Astrocyte (in vitro differentiated cells and primary cell): ENCODE results near the gene LGALS1.

ENCODE experiments used
- EZH2 ChIP-seq: IDR thresholded peaks from 2 replicates; pipeline ENCODE4 v1.6.1; 2012; ENCODE audit warnings: mild to moderate bottlenecking, low read length, inconsistent platforms; ENCODE audit not compliant: insufficient read depth
- TF ChIP-seq, protein P1 (sequence below): IDR thresholded peaks from 2 replicates; pipeline ENCODE4 v1.5.1; 2011; ENCODE audit warnings: low read depth, mild to moderate bottlenecking, inconsistent platforms, low read length, moderate library complexity; ENCODE audit not compliant: insufficient read depth

DNA sequence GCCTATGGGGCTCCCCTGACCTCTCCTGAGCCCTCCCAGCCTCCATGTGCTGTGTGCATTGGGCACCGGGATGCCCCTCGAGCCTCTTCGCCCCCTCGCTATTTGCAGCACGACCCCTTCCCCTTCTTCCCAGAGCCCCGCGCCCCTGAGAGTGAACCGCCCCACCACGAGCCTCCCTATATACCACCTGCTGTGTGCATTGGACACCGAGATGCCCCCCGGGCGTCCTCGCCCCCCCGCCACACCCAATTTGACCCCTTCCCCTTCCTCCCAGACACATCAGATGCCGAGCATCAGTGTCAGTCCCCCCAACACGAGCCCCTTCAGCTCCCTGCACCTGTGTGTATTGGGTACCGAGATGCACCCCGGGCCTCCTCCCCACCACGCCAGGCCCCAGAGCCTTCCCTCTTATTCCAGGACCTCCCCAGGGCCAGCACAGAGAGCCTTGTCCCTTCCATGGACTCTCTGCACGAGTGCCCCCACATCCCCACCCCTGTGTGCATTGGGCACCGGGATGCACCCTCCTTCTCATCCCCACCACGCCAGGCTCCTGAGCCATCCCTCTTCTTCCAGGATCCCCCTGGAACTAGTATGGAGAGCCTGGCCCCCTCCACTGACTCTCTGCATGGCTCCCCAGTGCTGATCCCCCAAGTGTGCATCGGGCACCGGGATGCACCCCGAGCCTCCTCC is 50.3 kb downstream of the LGALS1 start:
- TF ChIP-seq, protein P1, sequence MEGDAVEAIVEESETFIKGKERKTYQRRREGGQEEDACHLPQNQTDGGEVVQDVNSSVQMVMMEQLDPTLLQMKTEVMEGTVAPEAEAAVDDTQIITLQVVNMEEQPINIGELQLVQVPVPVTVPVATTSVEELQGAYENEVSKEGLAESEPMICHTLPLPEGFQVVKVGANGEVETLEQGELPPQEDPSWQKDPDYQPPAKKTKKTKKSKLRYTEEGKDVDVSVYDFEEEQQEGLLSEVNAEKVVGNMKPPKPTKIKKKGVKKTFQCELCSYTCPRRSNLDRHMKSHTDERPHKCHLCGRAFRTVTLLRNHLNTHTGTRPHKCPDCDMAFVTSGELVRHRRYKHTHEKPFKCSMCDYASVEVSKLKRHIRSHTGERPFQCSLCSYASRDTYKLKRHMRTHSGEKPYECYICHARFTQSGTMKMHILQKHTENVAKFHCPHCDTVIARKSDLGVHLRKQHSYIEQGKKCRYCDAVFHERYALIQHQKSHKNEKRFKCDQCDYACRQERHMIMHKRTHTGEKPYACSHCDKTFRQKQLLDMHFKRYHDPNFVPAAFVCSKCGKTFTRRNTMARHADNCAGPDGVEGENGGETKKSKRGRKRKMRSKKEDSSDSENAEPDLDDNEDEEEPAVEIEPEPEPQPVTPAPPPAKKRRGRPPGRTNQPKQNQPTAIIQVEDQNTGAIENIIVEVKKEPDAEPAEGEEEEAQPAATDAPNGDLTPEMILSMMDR: no peak
- no peak for TF ChIP-seq EZH2
